Spleen (tissue), 11 donors: ENCODE measurements around the gene C16orf92. TPM values are rescaled to one million over a fixed set of nuclear protein-coding genes. Genes with fewer than 3 reads are reported as not detected.

Experiments
- DNase-seq: peaks from one replicate; pipeline ENCODE4 v3.0.0-alpha.2; 2020
- H3K27ac ChIP-seq, 8 donors: fragments of 200-600 bp; sonication (generic) in 7 of 8; 1 replicate in 4 of 8; 2 replicates in 4 of 8; pipeline versions ENCODE4 v1.5.0 to v1.8.0; 2016 to 2021; ENCODE audit warnings: inconsistent platforms in 4 of 8, mild to moderate bottlenecking in 4 of 8, moderate library complexity in 1 of 8
- H3K27me3 ChIP-seq, 7 donors: fragments of 200-600 bp; sonication (generic) in 6 of 7; replicated peaks in 1 of 7; 1 replicate in 4 of 7; 2 replicates in 3 of 7; pipeline versions ENCODE4 v1.5.0 to v1.8.0; 2016 to 2021; ENCODE audit warnings: inconsistent platforms in 3 of 7, mild to moderate bottlenecking in 1 of 7
- H3K36me3 ChIP-seq, 6 donors: fragments of 200-600 bp; sonication (generic) in 5 of 6; 1 replicate in 4 of 6; 2 replicates in 2 of 6; pipeline versions ENCODE4 v1.5.0 to v1.8.0; 2016 to 2021; ENCODE audit warnings: inconsistent platforms in 2 of 6
- H3K4me1 ChIP-seq, 6 donors: fragments of 200-600 bp; sonication (generic) in 5 of 6; 1 replicate in 3 of 6; 2 replicates in 3 of 6; pipeline versions ENCODE4 v1.5.0 to v1.8.0; 2016 to 2021; ENCODE audit warnings: inconsistent platforms in 3 of 6
- H3K4me3 ChIP-seq, 8 donors: fragments of 200-600 bp; sonication (generic) in 7 of 8; 1 replicate in 4 of 8; 2 replicates in 4 of 8; pipeline versions ENCODE4 v1.5.0 to v1.8.0; 2016 to 2021; ENCODE audit warnings: inconsistent platforms in 4 of 8, mild to moderate bottlenecking in 4 of 8, moderate library complexity in 2 of 8
- H3K9me3 ChIP-seq, 8 donors: fragments of 200-600 bp; sonication (generic) in 7 of 8; 1 replicate in 4 of 8; 2 replicates in 4 of 8; pipeline versions ENCODE4 v1.5.0 to v1.8.0; 2016 to 2021; ENCODE audit warnings: inconsistent platforms in 4 of 8
- POLR2A ChIP-seq, 3 donors: fragments of 450-650 bp; IDR thresholded peaks; one replicate each; pipeline ENCODE4 v1.5.1; 2017; ENCODE audit warnings: antibody characterized with exemption in 3 of 3, mild to moderate bottlenecking in 1 of 3
- POLR2AphosphoS5 ChIP-seq, 3 donors: sonication (generic); formaldehyde crosslinking; IDR thresholded peaks; one replicate each; pipeline ENCODE4 v1.5.1; 2017; ENCODE audit warnings: antibody characterized with exemption in 3 of 3
- WGBS, 5 donors: extraction: QIAGEN DNeasy Blood & Tissue Kit in 3 of 5; methylation state at CpG; one replicate each; pipeline versions ENCODE4 v1.1.5 to v1.1.7; 2013 to 2018; 5-methylcytosine and 5-hydroxymethylcytosine counted together
- intact Hi-C: fragments of 100-400 bp; cut with DNase I; formaldehyde crosslinking; loops from one replicate; pipeline ENCODE4 v1.15.0; 2023; ENCODE audit warnings: low total_unique reads
- polyA plus RNA-seq, 3 donors: library from polyadenylated mRNA; stranded (reverse); fragments of 200-250 nt; gene quantifications; one replicate each; pipeline ENCODE4 v1.2.1, GENCODE V29; 2013
- total RNA-seq, 7 donors: library from RNA; depleted of rRNA in 3 of 7; stranded (reverse); fragments of >200 nt in 3 of 7; fragmentation: NEBNext Ultra II Directional in 4 of 7; extraction: Animal tissue kit (Norgen Biotek cat#: 25700) in 4 of 7; gene quantifications; one replicate each; pipeline versions ENCODE4 v1.1.0 to v1.2.1, GENCODE V29; 2016 to 2021
- TF ChIP-seq, protein P1 (sequence below), 11 experiments: fragments of 200-600 bp in 7 of 11; fragments of 450-650 bp in 4 of 11; sonication (generic) in 4 of 11; IDR thresholded peaks in 8 of 11; conservative IDR thresholded peaks in 3 of 11; 1 replicate in 7 of 11; 2 replicates in 4 of 11; pipeline versions ENCODE4 v1.4.0 to v1.8.0; 2016 to 2021; ENCODE audit warnings: antibody characterized with exemption in 11 of 11, inconsistent platforms in 4 of 11, mild to moderate bottlenecking in 1 of 11
- donor health status: healthy with polysubstance abuse.
- donor health status: DM: no; HTN: no; CAD: no; lungs with moderate emphysema.
- donor health status: DM: no; HTN: no; CAD: no.
- donor health status: Bipolar disorder and iron deficiency.
- donor health status: healthy.
- donor health status: DM: no; HTN: no; CAD: no.
- donor health status: DM: yes; HTN: yes; CAD: no.

The C16orf92 gene
- total and polyA plus RNA-seq, 10 donors: not detected

DNA sequence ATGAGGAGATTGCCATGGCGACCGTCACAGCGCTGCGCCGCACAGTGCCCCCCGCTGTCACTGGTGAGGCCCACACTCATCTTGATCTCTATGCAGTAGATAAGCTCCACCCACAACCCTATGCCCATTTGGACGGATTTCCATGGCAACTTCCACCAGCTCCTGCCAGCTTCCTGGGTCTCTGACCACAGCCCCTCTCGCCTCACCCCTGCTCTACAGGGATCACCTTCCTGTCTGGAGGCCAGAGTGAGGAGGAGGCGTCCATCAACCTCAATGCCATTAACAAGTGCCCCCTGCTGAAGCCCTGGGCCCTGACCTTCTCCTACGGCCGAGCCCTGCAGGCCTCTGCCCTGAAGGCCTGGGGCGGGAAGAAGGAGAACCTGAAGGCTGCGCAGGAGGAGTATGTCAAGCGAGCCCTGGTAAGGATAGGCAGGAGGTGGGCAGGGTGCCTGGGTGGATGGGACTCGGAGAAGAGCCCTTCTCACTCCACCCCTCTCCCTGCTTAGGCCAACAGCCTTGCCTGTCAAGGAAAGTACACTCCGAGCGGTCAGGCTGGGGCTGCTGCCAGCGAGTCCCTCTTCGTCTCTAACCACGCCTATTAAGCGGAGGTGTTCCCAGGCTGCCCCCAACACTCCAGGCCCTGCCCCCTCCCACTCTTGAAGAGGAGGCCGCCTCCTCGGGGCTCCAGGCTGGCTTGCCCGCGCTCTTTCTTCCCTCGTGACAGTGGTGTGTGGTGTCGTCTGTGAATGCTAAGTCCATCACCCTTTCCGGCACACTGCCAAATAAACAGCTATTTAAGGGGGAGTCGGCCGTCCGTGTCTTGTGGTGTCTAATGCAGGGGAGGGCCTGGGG is 46.8 kb downstream of the C16orf92 start:
- TF ChIP-seq, protein P1, sequence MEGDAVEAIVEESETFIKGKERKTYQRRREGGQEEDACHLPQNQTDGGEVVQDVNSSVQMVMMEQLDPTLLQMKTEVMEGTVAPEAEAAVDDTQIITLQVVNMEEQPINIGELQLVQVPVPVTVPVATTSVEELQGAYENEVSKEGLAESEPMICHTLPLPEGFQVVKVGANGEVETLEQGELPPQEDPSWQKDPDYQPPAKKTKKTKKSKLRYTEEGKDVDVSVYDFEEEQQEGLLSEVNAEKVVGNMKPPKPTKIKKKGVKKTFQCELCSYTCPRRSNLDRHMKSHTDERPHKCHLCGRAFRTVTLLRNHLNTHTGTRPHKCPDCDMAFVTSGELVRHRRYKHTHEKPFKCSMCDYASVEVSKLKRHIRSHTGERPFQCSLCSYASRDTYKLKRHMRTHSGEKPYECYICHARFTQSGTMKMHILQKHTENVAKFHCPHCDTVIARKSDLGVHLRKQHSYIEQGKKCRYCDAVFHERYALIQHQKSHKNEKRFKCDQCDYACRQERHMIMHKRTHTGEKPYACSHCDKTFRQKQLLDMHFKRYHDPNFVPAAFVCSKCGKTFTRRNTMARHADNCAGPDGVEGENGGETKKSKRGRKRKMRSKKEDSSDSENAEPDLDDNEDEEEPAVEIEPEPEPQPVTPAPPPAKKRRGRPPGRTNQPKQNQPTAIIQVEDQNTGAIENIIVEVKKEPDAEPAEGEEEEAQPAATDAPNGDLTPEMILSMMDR (IDR thresholded peaks at IDR 0.05 in 8 of 11, conservative IDR thresholded peaks at IDR 0.05 in 3 of 11): no peak
- peak in 2 of 3 donors; percentile 42 to 61 for TF ChIP-seq POLR2AphosphoS5 (IDR thresholded peaks at IDR 0.05)
- intact Hi-C loops: no loop called here
- 76 to 87% (median 83%) methylated on average over 30 to 31 of the region's 31 CpGs for WGBS, 5 donors
- DNase-seq: no peak
- no peaks in the 10 kb centered on the region for H3K9me3 ChIP-seq
- H3K4me1 ChIP-seq: peaks cover 28 to 63% (median 51%) of the 10 kb centered on the region in 6 donors
- H3K27me3 ChIP-seq: no peaks in the 10 kb centered on the region
- H3K36me3 ChIP-seq: peaks cover 10 to 73% (median 68%) of the 10 kb centered on the region in 6 donors
- peak overlapping the region in 7 of 8 donors; percentile 14 to 100 (median 58) for H3K27ac ChIP-seq
- peak overlapping the region in 1 of 8 donors; percentile 0 for H3K4me3 ChIP-seq

DNA sequence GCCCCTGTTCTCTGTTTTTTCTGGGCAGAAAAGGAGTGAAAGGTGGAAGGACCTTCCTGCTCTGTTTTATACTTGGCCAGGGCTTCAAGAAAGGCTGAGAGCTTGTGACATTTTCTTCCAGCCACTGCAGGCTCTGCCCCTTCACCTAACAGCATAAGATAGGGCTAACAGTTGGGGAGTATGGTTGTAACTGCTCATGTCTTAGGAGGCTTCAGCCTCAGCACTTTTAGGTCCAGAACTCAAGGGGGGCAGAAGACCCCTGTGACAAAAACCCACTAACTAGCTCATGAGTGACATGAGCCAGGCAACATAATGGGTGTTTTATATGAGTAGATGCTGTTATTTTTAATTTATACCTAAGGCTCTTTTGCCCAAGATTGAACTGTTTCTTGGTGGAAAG is 47.5 kb downstream of the C16orf92 start:
- Histone ChIP-seq H3K36me3 (peaks cover 10 to 73% (median 68%) of the 10 kb centered on the region in 6 donors), H3K9me3 (no peaks in the 10 kb centered on the region), H3K4me1 (peaks cover 32 to 67% (median 57%) of the 10 kb centered on the region in 6 donors), H3K27ac (peak overlapping the region in 5 of 8 donors; percentile 25 to 100 (median 61)), H3K4me3 (no peak overlapping the region), H3K27me3 (no peaks in the 10 kb centered on the region)
- TF ChIP-seq POLR2A (IDR thresholded peaks at IDR 0.05) (no peak), POLR2AphosphoS5 (IDR thresholded peaks at IDR 0.05) (no peak)
- TF ChIP-seq, protein P1 (IDR thresholded peaks at IDR 0.05 in 8 of 11, conservative IDR thresholded peaks at IDR 0.05 in 3 of 11): no peak
- no peak for DNase-seq
- intact Hi-C loops: no loop called here

Other genes with a start within 250 kb of the C16orf92 start
- not detected for gene ZG16, start 244.9 kb upstream of the C16orf92 start, total RNA-seq
- gene ZG16, start 244.9 kb upstream of the C16orf92 start, polyA plus RNA-seq: under 1 TPM in 2 of 3 donors, not detected in 1; 0.06 to 0.07 TPM
- 10 to 100 TPM; 26.6 to 45.1 (median 36.2) TPM for gene KIF22, start 232.4 kb upstream of the C16orf92 start, total RNA-seq
- 10 to 100 TPM; 47.4 to 59.2 (median 56.4) TPM for gene KIF22, start 232.4 kb upstream of the C16orf92 start, polyA plus RNA-seq
- gene MAZ, start 216.7 kb upstream of the C16orf92 start, total RNA-seq: 100 to 1,000 TPM in 4 of 7 donors, 10 to 100 TPM in 3; 82.7 to 157 (median 125) TPM
- 100 to 1,000 TPM in 2 of 3 donors, 10 to 100 TPM in 1; 92.2 to 145 (median 100) TPM for gene MAZ, start 216.7 kb upstream of the C16orf92 start, polyA plus RNA-seq
- 1 to 10 TPM in 2 of 7 donors, under 1 TPM in 3, not detected in 2; 0.29 to 2.1 (median 0.77) TPM for gene PRRT2, start 211.0 kb upstream of the C16orf92 start, total RNA-seq
- gene PRRT2, start 211.0 kb upstream of the C16orf92 start, polyA plus RNA-seq: under 1 TPM; 0.15 to 0.67 (median 0.22) TPM
- gene PAGR1, start 207.0 kb upstream of the C16orf92 start, total RNA-seq: 10 to 100 TPM; 17.3 to 43.9 (median 23.6) TPM
- gene PAGR1, start 207.0 kb upstream of the C16orf92 start, polyA plus RNA-seq: 10 to 100 TPM; 28.8 to 46.4 (median 37.9) TPM
- gene MVP, start 202.7 kb upstream of the C16orf92 start, total RNA-seq: 100 to 1,000 TPM; 103 to 200 (median 160) TPM
- 100 to 1,000 TPM in 1 of 3 donors, 10 to 100 TPM in 2; 72.3 to 153 (median 90.9) TPM for gene MVP, start 202.7 kb upstream of the C16orf92 start, polyA plus RNA-seq
- gene CDIPT, start 160.0 kb upstream of the C16orf92 start, total RNA-seq: 10 to 100 TPM; 50.2 to 81.2 (median 68.9) TPM
- 10 to 100 TPM; 43.7 to 67.1 (median 53.1) TPM for gene CDIPT, start 160.0 kb upstream of the C16orf92 start, polyA plus RNA-seq
- 1 to 10 TPM; 1.9 to 4.1 (median 2.7) TPM for gene SEZ6L2, start 123.6 kb upstream of the C16orf92 start, total RNA-seq
- 1 to 10 TPM in 1 of 3 donors, under 1 TPM in 2; 0.35 to 1.4 (median 0.54) TPM for gene SEZ6L2, start 123.6 kb upstream of the C16orf92 start, polyA plus RNA-seq
- gene ASPHD1, start 122.7 kb upstream of the C16orf92 start, total RNA-seq: under 1 TPM in 3 of 7 donors, not detected in 4; 0.51 to 0.87 (median 0.66) TPM
- 1 to 10 TPM in 1 of 3 donors, under 1 TPM in 2; 0.28 to 1.6 (median 0.99) TPM for gene ASPHD1, start 122.7 kb upstream of the C16orf92 start, polyA plus RNA-seq
- 10 to 100 TPM; 20.7 to 59.3 (median 34.7) TPM for gene KCTD13, start 97.0 kb upstream of the C16orf92 start, total RNA-seq
- gene KCTD13, start 97.0 kb upstream of the C16orf92 start, polyA plus RNA-seq: 10 to 100 TPM; 11.2 to 18.9 (median 15.3) TPM
- 100 to 1,000 TPM in 5 of 7 donors, 10 to 100 TPM in 2; 89.3 to 135 (median 107) TPM for gene TMEM219, start 61.1 kb upstream of the C16orf92 start, total RNA-seq
- 100 to 1,000 TPM; 144 to 191 (median 155) TPM for gene TMEM219, start 61.1 kb upstream of the C16orf92 start, polyA plus RNA-seq
- gene TAOK2, start 49.3 kb upstream of the C16orf92 start, total RNA-seq: 10 to 100 TPM; 60.0 to 96.5 (median 78.6) TPM
- gene TAOK2, start 49.3 kb upstream of the C16orf92 start, polyA plus RNA-seq: 10 to 100 TPM; 13.2 to 52.0 (median 18.5) TPM
- gene HIRIP3, start 27.6 kb upstream of the C16orf92 start, total RNA-seq: 10 to 100 TPM in 6 of 7 donors, 1 to 10 TPM in 1; 10.0 to 17.7 (median 13.4) TPM
- 10 to 100 TPM; 12.5 to 16.1 (median 15.5) TPM for gene HIRIP3, start 27.6 kb upstream of the C16orf92 start, polyA plus RNA-seq
- 10 to 100 TPM; 62.6 to 89.5 (median 72.6) TPM for gene INO80E, start 27.0 kb upstream of the C16orf92 start, total RNA-seq
- gene INO80E, start 27.0 kb upstream of the C16orf92 start, polyA plus RNA-seq: 10 to 100 TPM; 47.9 to 93.3 (median 57.1) TPM
- gene DOC2A, start 12.2 kb upstream of the C16orf92 start, total RNA-seq: 1 to 10 TPM in 6 of 7 donors, under 1 TPM in 1; 0.74 to 4.2 (median 2.5) TPM
- gene DOC2A, start 12.2 kb upstream of the C16orf92 start, polyA plus RNA-seq: 1 to 10 TPM; 2.0 to 4.8 (median 2.3) TPM
- gene TLCD3B, start 8.1 kb downstream of the C16orf92 start, total RNA-seq: not detected
- under 1 TPM in 2 of 3 donors, not detected in 1; 0.09 to 0.10 TPM for gene TLCD3B, start 8.1 kb downstream of the C16orf92 start, polyA plus RNA-seq
- 100 to 1,000 TPM; 579 to 880 (median 622) TPM for gene ALDOA, start 42.6 kb downstream of the C16orf92 start, total RNA-seq
- gene ALDOA, start 42.6 kb downstream of the C16orf92 start, polyA plus RNA-seq: 100 to 1,000 TPM; 424 to 551 (median 496) TPM
- 10 to 100 TPM; 43.9 to 88.6 (median 74.8) TPM for gene PPP4C, start 52.8 kb downstream of the C16orf92 start, total RNA-seq
- 100 to 1,000 TPM in 1 of 3 donors, 10 to 100 TPM in 2; 73.0 to 128 (median 91.1) TPM for gene PPP4C, start 52.8 kb downstream of the C16orf92 start, polyA plus RNA-seq
- gene TBX6, start 68.7 kb downstream of the C16orf92 start, total RNA-seq: 1 to 10 TPM in 5 of 7 donors, under 1 TPM in 1, not detected in 1; 0.66 to 3.4 (median 2.2) TPM
- 1 to 10 TPM; 1.4 to 2.2 (median 1.6) TPM for gene TBX6, start 68.7 kb downstream of the C16orf92 start, polyA plus RNA-seq
- gene YPEL3, start 73.0 kb downstream of the C16orf92 start, total RNA-seq: 100 to 1,000 TPM; 108 to 208 (median 127) TPM
- 100 to 1,000 TPM; 152 to 234 (median 223) TPM for gene YPEL3, start 73.0 kb downstream of the C16orf92 start, polyA plus RNA-seq
- gene GDPD3, start 90.3 kb downstream of the C16orf92 start, total RNA-seq: 10 to 100 TPM in 4 of 7 donors, 1 to 10 TPM in 3; 4.3 to 15.2 (median 10.2) TPM
- 10 to 100 TPM in 2 of 3 donors, 1 to 10 TPM in 1; 5.1 to 18.0 (median 14.5) TPM for gene GDPD3, start 90.3 kb downstream of the C16orf92 start, polyA plus RNA-seq
- 100 to 1,000 TPM in 1 of 7 donors, 10 to 100 TPM in 6; 42.3 to 117 (median 93.0) TPM for gene MAPK3, start 100.0 kb downstream of the C16orf92 start, total RNA-seq
- 10 to 100 TPM; 28.3 to 61.4 (median 32.8) TPM for gene MAPK3, start 100.0 kb downstream of the C16orf92 start, polyA plus RNA-seq
- 100 to 1,000 TPM; 346 to 602 (median 413) TPM for gene CORO1A, start 160.4 kb downstream of the C16orf92 start, total RNA-seq
- gene CORO1A, start 160.4 kb downstream of the C16orf92 start, polyA plus RNA-seq: 100 to 1,000 TPM; 667 to 757 (median 675) TPM
- 100 to 1,000 TPM in 4 of 7 donors, 10 to 100 TPM in 3; 51.0 to 391 (median 105) TPM for gene BOLA2B, start 170.5 kb downstream of the C16orf92 start, total RNA-seq
- gene BOLA2B, start 170.5 kb downstream of the C16orf92 start, polyA plus RNA-seq: 100 to 1,000 TPM; 262 to 413 (median 307) TPM
- 10 to 100 TPM; 49.0 to 91.4 (median 67.6) TPM for gene SLX1A, start 170.7 kb downstream of the C16orf92 start, total RNA-seq
- 10 to 100 TPM; 73.6 to 77.2 (median 75.1) TPM for gene SLX1A, start 170.7 kb downstream of the C16orf92 start, polyA plus RNA-seq
- 10 to 100 TPM; 15.1 to 33.8 (median 20.4) TPM for gene SULT1A3, start 176.1 kb downstream of the C16orf92 start, total RNA-seq
- 100 to 1,000 TPM in 1 of 3 donors, 10 to 100 TPM in 2; 45.7 to 120 (median 74.1) TPM for gene SULT1A3, start 176.1 kb downstream of the C16orf92 start, polyA plus RNA-seq
- gene NPIPB13, start 225.3 kb downstream of the C16orf92 start, total RNA-seq: 10 to 100 TPM in 3 of 7 donors, 1 to 10 TPM in 4; 2.7 to 41.9 (median 6.8) TPM
- 1 to 10 TPM; 3.9 to 7.8 (median 4.9) TPM for gene NPIPB13, start 225.3 kb downstream of the C16orf92 start, polyA plus RNA-seq